ENCODE data around the gene IRF6.

IRF6 gene

DNA sequence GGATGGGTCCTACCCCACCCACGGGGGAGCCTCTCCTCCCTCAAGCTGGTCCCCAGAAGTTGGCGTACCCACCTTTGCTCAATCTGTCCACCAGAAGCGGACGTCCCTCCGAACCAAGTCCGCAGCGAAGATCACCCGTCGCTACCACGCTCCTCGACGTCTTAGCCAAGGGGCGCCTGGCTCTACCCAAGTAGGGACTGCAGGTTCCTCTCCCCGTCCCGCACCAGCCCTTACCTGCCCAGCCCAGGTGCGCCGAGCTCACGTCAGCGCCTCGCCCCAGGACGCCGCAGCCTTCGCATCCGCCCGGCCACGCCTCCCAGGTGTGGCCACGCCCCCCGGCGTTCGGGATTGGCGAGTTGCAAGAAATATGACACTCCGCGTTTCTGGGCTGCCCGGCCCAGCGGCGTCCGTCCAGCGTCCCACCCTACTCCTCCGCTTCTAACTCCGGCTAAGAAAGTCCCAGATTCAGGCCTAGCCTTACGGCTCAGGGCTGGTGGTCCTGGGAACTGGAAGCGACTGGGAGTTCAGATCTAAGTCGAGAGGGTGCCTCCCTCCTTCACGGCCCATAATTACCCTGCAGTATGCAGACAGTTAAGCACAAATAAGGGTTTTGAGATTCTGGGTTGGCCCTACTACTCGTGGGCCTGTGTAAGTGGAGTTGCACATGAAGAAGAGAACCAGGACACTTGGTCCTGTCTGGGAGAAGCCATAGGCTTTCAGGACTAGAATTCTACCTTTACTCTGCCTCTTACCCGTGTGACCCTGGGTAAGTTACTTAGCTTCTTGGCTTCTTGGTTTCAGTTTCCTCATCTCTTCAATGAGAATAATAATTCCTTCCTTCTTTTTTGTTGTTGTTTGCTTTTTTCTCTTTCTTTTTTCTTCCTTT is at the start of gene IRF6:
IRF6 (minus strand) TSS at position 268 of the 886 bp plus-strand sequence. CDS start 4,729 bp downstream, outside the sequence.
- DNase-seq: peak; percentile 53

DNA sequence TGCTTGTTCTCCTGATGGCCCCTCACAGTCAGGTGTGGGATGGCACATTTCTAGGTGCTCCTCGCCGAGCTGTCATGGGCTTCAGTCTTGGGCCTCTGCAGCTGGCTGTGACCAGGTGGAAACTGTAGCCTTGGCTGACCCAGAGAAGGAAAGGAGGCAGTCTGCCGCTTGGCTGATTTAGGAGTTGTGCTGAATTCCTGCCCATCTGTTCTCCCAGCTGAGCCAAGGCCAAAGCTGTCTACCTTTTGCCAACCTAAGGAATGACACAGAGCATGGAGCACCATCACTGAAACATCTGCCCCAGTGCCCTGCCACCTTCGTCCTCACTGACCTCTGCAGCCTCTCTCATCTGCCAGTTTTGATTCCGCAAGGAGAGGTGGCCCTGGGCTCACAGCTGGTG is 49.7 kb upstream of the IRF6 start:
- no peak for DNase-seq

DNA sequence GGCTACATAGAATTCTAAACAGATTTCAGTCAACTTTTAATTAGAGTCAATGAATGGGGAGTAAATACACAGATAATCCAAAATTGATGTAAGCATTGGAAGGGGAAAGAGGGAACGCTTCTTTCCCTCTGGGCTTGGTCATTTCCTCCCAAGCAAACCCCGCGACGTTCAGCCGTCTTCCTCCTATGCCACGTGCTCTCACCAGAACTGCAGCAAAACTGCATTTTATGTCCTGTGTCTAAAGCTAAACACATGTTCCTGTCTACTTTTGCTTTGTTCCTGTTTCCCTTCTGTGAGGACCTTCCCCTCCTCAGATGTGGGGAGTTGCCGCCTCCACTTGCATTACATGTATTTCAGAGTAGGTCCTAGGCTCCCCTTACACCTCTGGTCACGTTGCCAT is 49.1 kb upstream of the IRF6 start:
- DNase-seq: no peak

DNA sequence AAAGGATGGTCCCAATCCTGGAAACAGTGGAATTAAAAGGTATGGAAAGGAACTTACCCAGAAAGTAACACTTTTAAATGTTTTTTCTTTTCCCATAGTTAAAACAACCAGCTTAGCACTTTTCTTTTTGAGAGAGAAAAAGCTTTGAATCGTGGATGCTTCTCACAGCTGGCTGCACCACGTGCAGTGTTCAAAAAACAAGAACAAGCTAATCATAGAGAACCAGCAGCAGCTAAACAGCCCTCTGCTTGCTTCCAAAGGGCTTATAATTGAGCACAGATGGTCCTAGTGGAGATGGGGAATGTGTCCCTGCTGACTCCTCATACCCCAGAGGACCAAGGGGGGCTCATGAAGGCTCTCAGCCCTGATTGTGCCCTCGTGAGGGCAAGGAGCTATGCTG is 48.3 kb upstream of the IRF6 start:
- DNase-seq: no peak

DNA sequence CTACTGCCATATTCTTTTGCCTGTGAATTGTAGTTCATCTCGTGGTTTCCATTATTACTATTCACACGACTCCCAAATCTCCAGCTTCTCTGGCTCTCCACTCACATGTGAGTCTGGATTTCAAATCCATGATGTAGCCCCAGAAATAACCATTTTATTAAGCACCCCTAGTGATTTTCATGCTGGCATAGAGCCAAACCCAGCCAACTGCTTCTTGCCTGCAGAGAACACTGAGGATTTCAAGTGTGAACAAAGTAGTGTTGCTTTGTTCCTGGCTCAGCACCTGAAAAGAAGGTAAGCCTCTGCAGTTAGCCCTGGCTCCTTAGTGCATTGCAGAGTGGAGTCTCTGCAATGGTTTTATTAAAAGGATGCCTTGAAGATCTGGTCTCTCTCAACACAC is 47.7 kb upstream of the IRF6 start:
- DNase-seq: no peak

DNA sequence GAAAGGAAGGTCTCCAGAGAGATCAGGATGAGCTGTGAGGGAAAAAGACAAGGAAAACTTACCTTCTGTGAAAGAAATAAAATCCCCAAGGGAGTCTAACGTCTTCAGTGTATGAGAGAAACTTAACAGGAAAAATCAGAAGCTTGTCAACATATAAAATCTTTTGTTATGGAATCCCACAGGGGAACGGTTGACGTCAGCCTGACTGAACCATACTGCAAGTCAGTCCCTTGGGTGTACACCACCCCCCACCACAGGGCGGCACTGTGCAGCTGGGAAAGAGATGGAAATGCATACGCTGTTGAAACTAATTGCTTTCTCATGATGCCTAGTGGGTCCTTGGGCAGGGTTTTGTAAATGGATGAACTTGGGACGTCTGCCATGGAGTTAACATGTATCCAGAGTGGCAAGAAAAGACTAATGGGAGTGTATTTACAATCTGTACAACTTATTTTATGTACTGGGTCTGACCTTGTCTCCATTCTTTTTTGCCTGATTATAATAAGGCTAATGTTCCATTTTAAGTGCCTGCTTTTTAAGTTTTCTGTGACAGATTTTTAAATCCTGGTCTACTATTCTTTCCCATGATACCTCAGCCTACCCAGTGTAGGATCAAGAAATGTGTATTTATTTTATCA is 44.5 kb upstream of the IRF6 start:
- peak; percentile 4 for DNase-seq

DNA sequence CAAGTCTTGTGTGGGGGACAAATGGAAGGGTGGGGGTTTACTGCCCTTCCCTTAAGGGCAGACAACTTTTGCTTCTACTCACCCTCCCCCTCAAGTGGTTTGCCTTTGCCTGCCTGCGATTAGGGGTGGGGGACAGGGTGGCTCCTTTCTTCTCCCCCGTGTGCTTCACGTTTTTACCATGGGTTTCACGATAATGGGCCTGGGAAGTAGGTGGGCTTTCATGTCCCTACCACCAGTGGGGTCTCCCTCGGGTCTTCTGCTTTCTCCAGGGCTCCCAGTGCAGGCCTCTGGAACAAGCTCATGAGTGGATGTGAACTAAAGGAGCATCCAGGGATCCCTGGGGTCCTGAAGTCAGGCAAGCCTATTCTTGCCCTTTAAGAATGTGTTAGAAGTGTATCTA is 43.4 kb upstream of the IRF6 start:
- DNase-seq: no peak

DNA sequence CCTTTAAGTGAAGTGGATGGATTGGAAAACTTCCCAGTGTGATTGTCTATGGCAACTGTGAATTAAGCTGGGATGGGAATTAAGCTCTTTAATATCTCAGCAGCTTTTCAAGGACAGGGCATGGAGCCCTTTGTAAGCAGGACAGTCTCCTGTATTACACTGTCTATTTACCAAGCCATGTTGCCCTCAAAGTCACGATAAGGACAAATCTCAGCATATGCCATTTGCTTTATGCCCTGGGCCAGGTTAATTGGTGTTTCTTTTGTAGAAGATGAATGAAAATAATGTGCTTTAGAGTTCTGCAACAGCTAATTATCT is 39.4 kb upstream of the IRF6 start:
- no peak for DNase-seq

DNA sequence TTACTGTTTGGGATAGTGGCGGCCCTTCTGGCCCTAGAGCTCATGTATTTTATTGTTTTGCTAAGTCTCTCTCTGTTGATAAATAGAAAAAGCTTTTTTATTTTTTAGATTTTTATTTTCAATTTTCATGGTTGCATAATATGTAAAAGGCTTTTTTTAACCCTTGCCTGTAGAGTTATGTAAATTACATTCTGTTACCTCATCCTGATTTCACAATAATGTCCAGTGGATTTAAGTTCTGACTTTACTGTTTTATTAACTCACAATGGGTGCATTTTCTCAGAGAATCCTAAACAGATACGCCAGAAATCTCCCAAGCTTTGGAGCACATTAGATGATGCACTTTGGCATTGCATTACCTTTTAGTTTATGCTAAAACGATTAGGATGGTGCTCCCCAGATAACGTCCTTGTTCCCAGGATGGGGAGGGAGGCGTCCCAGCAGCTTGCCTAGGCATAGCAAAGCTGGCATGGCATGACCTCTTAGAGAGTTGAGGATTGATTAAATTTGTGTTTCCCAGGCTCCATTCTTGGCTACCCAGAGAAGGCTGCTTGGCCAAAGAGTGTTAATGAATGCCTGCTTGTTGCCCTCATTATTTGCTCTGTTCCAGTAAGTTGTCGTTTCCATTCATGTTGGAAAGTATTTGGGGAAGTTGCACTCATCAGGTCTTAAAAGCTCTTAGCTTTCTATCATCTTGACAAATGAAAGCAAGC is 38.9 kb upstream of the IRF6 start:
- no peak for DNase-seq

DNA sequence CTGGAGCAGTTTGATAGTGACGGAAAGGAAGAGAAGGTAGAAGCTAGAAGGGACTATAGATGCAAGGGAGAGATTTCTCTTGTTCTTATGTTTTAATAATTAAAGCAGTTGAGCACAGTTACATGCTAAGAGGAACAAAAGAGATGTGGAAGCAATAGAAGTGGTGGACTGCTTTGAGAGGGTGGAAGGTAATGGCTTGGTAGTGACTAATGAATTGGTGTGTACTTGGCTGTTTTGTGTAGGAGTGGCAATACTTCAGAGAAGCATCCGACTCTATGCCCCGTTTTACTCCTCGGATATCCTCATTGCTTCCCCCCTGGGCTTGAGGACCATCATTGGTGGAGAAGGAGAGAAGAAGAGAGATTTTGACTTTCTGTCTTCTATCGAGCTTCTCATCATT is 34.7 kb upstream of the IRF6 start:
- DNase-seq: no peak

DNA sequence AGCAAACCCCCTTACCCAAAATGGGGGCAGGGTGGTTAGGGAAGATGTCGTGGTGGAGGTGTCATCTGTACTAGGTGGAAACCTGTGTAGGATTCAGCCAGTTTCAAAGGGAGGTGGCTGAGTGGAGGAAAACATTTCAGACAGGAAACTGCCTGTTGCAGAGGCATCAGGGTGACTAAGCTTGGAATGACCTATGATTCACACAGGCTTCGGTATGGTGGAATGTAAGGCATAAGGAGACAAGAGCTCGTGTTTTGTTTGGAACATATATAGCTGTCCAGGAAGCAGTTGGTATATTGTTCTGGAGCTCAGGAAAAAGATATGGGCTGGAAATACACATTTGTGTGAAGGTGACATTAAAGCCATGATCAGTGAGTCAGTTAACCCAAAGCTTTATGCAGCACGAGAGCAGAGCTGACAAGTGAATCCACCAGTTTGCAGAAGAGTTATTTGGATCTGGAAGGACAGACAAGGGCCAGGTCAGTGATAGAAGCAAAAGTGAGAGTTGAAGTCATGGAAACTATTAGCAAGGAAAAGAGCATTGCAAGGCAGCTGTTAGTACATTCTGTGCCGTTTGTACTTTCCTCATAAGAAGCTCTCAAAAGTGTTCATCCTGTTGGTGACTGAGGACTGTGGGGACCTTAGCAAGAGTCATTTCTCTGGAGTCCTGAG is 34.1 kb upstream of the IRF6 start:
- no peak for DNase-seq

DNA sequence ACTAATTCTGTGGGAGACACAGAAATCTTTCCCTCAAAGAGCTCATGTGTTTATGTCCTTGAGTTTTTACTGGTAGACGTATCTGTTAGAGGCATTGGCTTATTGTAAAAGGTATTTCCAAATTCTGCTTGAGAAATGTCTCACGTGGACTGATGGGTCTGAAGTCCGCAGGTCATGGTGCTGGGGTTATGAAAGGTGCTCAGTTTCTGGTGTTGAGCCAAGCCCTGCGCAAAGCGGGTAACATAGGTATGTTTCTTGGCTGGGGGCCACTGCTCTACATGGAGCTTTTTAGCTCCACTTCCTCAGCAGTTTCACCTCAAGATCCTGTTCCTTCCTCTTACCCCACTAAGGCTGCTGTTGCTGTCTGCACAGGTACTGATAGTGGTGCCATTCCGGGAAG is 32.6 kb upstream of the IRF6 start:
- no peak for DNase-seq

DNA sequence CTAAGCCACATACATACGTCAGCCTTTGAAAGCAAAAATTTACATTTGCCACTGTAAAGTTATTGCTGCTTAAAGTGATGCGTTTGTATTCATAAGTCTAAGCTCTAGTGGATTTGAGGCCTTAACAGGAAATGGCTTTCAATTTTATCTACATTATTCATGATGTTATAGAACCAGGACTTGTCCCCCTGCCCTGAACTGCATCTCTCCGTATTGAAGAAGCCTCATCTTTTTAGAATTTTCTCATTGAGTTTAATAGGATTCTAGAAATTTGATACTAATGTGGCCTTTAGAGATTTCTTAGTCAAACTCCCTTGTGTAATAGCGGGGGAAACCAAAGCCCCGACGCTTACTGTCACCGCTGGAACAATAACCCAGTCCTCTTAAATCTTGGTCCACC is 31.7 kb upstream of the IRF6 start:
- no peak for DNase-seq

DNA sequence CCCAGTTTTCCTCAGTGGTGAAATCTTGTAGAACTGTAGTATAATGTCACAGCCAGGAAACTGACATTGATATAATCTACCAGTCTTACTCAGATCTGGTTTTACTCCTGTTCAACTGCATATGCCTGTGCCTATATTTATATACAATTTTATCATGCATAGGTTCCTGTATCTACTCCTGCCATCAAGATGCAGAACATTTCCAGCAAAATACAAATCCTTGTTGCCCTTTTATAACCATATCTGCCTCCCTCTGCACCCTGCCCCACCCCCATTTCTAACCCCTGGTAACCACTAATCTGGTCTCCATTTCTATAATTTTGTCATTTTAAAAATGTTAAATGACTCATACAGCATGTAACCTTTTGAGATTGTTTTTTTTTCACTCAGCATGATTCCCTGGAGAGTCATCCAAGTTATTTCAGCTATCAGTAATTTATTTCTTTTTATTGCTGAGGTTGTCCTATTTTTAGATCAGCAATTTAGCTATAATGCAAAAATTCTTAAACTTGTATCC is 29.9 kb upstream of the IRF6 start:
- no peak for DNase-seq

DNA sequence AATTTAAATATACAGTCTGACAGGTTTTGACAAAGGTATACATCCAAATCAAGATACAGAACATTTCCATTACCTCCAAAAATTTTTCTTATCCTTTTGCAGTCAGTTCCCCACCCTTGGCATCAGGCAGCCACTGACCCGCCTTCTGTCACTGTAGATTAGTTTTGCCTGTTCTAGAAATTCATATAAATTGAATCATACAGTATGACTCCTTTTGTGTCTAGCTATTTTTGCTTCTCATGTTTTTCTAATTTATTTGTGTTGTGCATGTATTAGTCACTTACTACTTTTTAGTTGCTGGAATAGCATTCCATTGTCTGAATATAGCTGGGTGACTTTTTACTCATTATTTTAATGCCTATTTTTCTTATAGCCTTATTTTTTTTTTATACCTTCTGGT is 25.7 kb upstream of the IRF6 start:
- DNase-seq: no peak

DNA sequence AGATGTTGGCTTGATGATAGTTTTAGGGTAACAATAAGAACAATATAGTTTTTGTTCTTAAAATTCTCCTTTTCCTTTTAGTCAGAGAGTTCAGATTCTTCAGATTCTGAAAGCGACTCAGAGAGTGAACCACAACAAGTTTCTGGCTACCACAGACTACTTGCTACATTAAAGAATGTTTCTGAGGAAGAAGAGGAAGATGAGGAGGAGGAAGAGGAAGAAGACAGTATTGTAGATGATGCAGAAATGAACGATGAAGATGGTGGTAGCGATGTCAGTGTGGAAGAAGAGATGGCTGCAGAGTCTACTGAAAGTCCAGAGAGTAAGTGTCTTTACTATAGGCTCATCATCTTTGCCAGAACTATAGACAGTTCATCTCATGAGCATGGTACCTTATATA is 24.8 kb upstream of the IRF6 start:
- DNase-seq: no peak

DNA sequence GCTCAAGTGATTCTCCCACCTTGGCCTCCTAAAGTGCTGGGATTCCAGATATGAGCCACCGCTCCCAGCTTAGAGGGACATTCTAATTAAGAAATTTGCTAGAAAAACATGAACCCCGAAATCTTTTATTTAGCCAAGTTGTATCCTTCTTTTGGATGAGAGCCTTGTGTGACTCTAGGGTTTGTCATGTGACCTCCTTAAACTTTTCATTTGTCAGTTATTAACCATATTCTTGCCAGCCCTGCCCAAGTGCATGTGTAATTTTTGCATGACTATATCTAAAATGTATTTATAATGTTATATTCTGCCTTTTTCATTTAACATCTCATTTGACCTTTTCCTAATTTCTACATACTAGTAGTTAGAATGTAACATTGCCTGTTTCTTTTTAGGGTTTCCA is 23.8 kb upstream of the IRF6 start:
- DNase-seq: no peak

DNA sequence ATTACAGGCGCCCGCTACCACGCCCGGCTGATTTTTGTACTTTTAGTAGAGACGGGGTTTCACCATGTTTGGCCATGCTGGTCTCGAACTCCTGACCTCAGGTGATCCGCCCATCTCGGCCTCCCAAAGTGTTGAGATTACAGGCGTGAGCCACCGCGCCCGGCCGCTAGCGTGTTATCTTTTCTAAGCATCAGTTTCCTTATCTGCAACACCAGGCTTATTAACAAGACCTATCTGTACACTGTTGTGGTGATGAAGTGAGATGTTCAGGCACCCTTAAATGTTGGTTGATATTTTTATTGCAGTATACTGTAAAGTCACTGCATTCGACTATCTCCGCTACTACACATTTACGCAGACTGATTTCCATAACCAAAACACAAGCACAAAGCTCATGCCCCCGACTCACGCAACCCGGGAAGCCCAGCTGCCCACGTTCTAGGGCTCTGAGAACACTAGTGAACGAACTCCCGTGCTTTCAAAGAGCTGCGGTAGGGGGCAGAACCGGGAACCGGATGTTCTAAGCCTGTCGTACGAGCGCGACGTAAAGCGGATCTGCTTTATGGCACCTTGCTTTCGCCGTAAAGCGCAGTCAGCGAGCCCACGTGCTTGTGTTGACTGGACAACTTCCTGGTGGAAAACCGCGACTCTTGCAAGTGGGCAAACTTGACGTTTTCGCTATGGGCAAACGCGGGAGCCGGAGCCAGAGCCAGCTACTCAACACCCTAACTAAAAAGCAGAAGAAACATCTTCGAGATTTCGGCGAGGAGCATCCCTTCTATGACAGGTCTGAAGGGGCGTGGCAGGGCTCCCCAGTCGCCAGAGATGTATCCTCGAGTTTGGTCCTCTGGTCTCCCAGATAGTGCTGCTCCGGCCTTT is 21.7 kb upstream of the IRF6 start, which contains the start of gene UTP25:
UTP25 (plus strand) TSS at position 589 of the 879 bp plus-strand sequence; CDS start at position 681, 92 bp downstream.
- DNase-seq: peak; percentile 94

DNA sequence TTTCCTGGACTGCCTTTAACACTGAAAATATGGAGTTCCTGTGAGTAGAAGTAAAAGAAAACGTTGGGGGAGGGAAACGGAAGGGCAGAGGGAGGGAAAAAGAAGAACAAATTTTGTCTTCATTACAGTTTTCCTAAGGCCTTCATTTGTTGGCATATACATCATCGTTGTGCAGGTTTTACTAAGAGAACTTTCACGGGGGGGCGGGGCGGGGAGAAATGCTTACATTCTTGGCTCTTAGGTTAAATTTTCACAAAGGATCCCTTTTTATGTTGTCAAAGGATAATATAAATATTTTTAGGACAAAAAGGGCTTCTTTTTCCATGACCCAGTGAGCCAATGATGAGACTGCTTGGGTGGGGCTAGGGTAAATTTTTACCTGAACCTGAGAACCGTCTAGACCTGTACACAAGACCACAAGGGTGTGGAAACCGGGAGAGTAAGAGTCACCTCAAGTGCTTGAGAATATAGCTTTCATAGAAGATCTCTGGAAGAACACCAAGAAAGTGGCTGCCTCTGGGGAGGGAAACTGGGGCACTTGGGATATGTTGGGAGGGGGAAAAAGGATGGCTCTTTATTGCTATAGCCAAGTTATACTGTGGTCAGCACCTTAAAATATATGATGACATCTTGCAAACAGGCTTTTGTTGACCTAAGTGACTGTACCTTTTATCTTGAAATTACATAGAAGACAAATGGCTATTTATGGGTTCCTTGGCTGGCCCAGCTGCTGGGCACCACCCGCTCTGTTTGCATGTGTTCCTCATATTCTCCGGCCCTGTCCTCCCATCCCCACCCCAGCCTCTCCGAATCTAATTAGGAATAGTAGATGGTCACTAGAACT is 19.9 kb upstream of the IRF6 start:
- DNase-seq: no peak

DNA sequence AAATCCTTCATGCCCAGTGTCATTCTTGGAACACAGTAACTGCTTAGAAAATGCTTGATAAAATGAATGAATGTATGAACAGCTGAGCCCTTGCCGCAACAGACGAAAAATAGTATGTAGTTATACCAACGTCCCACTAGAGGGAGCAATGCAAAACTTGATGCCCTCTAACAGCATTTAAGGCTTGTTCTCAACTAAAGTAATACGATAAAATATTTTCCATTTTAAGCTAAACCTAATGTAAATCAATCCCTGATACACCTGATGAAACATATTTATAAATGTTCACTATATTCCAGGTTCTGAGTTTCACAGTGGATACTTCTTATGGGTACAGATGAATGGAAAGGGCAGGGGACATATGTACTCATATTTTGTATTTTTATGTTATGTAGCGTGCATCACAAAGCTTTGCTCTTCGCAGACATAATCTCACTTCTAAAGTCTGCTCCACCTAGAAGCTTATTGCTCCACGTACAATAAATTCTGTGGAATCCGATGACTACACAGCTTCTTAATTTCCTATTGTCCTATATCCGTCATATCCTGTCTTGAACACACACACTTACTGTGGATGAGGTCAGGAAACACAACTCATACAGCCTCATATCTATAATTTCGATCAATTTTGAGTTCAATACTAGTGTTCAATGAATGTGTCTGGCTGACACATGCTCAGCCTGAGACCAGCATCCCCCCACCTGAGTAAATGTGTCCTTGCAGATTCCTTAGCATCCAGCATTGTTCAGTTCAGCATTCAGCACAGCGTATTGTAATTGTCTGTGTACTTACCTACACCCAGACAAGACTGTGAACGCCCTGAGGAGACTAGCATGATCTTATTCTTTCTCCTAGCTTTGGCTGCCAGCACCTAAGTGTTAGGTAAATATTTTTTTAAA is 17.4 kb upstream of the IRF6 start:
- DNase-seq: no peak
